Stimulated activated CD4-positive, alpha-beta T cell treated with anti-CD3 and anti-CD28 coated beads, Interleukin-12 subunit alpha, Interleukin-12 subunit beta, amount 100 ng/mL, for 4 hours (primary cell): ENCODE results near the gene STIMATE.

Experiments
- DNase-seq: peaks from one replicate; pipeline ENCODE4 v3.0.0-alpha.2; 2020

STIMATE gene

GRCh38 chr3:52838561-52839267 lies 58.6 kb downstream of the STIMATE start:
- no peak for DNase-seq

DNA sequence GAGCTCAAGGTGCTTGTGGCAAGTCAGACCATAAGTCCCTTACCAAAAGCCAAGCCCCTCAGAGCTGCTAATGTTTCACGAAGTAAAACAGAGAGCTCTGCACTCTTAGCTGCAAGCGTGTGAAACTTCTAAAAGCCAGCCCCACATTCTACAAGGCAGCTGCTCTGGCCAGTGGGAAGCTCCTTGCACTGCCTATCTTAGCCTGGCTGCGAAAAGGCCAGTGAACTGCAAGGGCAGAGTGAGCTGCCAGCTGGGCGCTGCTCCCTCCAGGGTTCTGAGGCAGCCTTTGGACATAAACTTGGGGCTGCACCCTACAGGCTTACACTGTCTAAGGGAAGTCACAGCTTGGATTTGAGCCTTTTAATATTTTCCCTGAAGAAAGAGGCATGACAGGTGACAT lies 60.4 kb downstream of the STIMATE start:
- no peak for DNase-seq

GRCh38 chr3:52836471-52836845 lies 60.9 kb downstream of the STIMATE start:
- no peak for DNase-seq

- no peak for DNase-seq
Measured at GRCh38 chr3:52835766-52836470, 61.4 kb downstream of the STIMATE start.

GRCh38 chr3:52834871-52835501 lies 62.4 kb downstream of the STIMATE start, which contains the start of gene MUSTN1:
Gene MUSTN1 (minus strand): TSS chr3:52835019. CDS start chr3:52834948, 71 bp downstream.
- DNase-seq: no peak

- DNase-seq: no peak
Measured at GRCh38 chr3:52833202-52833601, 64.1 kb downstream of the STIMATE start.

DNA sequence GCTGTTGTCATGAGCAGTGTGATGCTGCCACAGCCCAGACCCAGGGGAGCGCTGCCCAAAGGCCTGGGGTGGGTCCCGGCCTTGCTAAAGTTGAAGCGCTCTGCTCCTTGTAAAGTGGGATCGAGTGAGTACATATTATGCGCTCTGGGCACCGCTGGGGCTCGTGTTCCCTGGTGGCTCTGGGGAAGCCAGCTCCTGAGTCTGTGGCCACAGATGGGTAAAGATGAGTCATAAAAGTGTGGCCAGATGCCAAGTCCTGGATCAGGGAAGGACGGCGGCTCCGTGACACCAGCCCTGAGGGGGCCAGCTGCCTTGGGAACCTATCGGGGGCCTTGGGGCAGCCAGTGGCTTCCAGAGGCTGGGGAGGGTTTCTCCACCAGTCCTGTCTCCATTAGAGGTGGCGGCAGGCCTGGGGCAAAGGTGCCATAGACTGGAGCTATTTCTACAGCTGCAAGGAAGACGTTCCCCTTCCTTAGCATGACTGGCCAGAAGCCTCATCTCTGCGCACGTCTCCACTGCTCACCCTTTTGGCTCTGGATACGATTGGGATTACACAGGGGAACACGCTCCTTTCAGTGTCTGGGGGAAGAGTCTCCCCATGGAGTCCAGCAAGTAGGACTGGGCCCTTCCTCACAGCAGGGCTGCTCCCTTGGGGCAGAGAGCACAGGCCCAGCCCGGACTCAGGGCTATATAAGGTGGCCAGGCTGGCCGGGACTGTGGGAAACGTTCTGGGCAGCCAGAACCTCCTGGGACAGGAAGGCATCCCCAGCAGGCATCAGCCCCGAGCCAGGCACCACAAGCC lies 65.6 kb downstream of the STIMATE start:
- DNase-seq: no peak

- no peak for DNase-seq
Measured at GRCh38 chr3:52830535-52831258, 66.7 kb downstream of the STIMATE start, which contains the start of gene ITIH4. Gene ITIH4 (minus strand): TSS chr3:52830672. CDS start chr3:52830642, 30 bp downstream.

- no peak for DNase-seq
Measured at GRCh38 chr3:52829906-52830463, 67.4 kb downstream of the STIMATE start.

- no peak for DNase-seq
Measured at GRCh38 chr3:52829482-52829881, 67.9 kb downstream of the STIMATE start.

DNA sequence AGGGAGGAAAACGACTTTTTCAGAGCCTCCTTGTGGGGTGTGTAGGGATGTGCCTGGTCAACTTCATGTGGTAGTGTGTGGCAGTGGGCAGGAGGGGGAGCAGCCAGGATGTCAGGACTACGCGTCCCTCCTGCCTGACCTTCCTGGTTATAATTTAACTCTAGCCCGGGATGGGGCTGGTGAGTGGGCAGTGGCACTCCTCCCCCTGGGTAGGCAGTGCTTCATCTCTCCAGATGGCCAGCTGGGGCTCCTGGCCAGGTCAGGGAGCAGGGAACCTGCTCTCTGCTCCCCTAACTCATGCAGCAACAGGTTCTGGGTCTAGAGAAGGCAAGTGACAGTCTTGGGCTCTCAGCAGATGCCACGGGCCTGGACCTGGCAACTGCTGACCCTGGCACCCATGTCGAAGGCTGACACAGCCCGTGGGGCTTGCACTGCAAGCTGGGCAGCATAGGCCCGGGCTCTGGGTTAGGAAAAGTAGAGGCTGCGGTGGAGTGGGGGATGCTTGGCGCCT lies 69.4 kb downstream of the STIMATE start:
- no peak for DNase-seq

GRCh38 chr3:52827441-52827840 lies 69.9 kb downstream of the STIMATE start:
- DNase-seq: no peak

DNA sequence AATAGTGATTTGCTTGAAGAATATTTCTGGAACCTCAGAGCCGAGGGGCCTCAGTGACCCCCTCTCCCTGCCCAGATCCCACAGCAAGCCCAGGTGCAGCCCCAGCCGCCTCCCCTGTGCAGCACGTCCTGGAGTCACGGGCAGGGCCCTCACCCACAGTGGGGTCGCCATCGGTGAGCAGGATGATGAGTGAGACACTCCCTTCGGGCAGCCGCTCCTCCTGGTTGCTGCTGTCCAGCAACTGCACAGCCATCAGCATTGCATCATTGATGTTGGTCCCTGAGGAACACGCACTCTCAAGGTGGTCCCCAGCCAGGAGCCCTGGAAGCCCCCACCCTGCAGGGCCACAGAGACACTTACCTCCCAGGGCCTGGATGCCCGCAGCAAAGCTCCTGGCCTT lies 73.3 kb downstream of the STIMATE start:
- DNase-seq: no peak

GRCh38 chr3:52822363-52822762 lies 75.0 kb downstream of the STIMATE start:
- no peak for DNase-seq

GRCh38 chr3:52820736-52821135 lies 76.6 kb downstream of the STIMATE start:
- DNase-seq: no peak

GRCh38 chr3:52819936-52820335 lies 77.4 kb downstream of the STIMATE start:
- no peak for DNase-seq

- no peak for DNase-seq
Measured at GRCh38 chr3:52817860-52818259, 79.5 kb downstream of the STIMATE start.

DNA sequence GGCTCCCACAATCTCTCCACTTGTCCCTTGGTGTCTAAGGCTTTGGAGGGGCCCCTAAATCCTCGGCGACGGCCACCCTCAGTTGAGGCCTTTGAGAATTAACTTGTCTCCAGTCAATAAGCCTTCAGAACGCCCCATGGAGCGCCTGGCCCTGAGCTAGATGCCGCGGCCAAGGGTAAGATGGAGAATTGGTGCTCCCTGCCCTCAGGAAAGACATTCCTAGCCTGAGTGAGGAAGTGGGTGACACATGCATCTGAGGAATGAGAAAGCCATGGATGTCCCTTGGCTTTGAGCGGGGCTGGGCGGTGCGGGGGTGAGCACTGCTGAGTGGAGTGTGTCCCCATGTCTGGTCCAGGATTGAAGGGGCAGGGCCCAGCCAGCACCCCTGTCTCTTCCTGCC lies 80.1 kb downstream of the STIMATE start:
- DNase-seq: no peak

GRCh38 chr3:52816654-52817053 lies 80.7 kb downstream of the STIMATE start:
- DNase-seq: no peak

DNA sequence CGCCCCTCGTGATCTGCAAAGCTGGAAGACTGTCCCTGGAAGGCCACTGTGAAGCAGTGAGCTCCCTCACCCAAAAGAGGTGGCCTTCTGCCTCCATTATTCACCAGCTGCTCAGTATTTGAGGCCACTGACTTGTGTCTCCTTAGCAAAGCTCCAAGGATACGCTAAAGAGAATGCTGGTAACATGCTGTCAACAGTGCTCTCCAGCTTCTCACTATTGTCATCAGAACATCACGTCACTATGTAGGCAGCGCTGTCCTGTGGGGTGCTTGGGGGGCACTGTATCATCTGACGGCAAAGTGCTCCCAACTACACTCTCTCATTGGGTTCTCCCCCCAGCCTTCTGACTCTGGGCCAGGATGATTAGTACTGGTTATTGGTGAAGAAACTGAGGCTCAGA lies 81.1 kb downstream of the STIMATE start:
- DNase-seq: no peak

GRCh38 chr3:52813810-52814209 lies 83.5 kb downstream of the STIMATE start:
- DNase-seq: no peak
